GM21576 (cell line): ENCODE data around the gene FASTK.
A peak's percentile ranks its signal among the peaks of the same experiment; 100 is the strongest.

Source experiments
- ATAC-seq: cut with Tn5 transposase; IDR thresholded peaks from one replicate; pipeline ENCODE4 v1.9.1; 2021; ENCODE audit warnings: mild to moderate bottlenecking, moderate library complexity; ENCODE audit not compliant: unreplicated experiment

The FASTK gene

GRCh38 chr7:151118108-151119054 is 37.8 kb upstream of the FASTK start:
- no peak for ATAC-seq

- ATAC-seq: no peak
Measured at GRCh38 chr7:151117565-151117964, 37.0 kb upstream of the FASTK start.

GRCh38 chr7:151116603-151117440 is 36.2 kb upstream of the FASTK start:
- no peak for ATAC-seq

- ATAC-seq: no peak
Measured at GRCh38 chr7:151115836-151116418, 35.3 kb upstream of the FASTK start.

GRCh38 chr7:151115121-151115835 is 34.7 kb upstream of the FASTK start:
- no peak for ATAC-seq

GRCh38 chr7:151114151-151115090 is 33.8 kb upstream of the FASTK start:
- ATAC-seq: no peak

- no peak for ATAC-seq
Measured at GRCh38 chr7:151113344-151114150, 32.9 kb upstream of the FASTK start.

- peak; percentile 83 for ATAC-seq
Measured at GRCh38 chr7:151110941-151111645, 30.5 kb upstream of the FASTK start.

- no peak for ATAC-seq
Measured at GRCh38 chr7:151110236-151110940, 29.8 kb upstream of the FASTK start.

GRCh38 chr7:151109094-151110048 is 28.8 kb upstream of the FASTK start:
- no peak for ATAC-seq

- ATAC-seq: no peak
Measured at GRCh38 chr7:151107882-151108281, 27.3 kb upstream of the FASTK start.

- no peak for ATAC-seq
Measured at GRCh38 chr7:151104411-151105235, 24.0 kb upstream of the FASTK start.

- ATAC-seq: no peak
Measured at GRCh38 chr7:151103973-151104372, 23.4 kb upstream of the FASTK start.

GRCh38 chr7:151102991-151103390 is 22.4 kb upstream of the FASTK start:
- ATAC-seq: no peak

GRCh38 chr7:151101621-151102396 is 21.2 kb upstream of the FASTK start:
- no peak for ATAC-seq
